HL-60/S4 (cell line): ENCODE results near the gene MYCBP2.
"Not testable (repeated sequence)": the region's sequence is repeated elsewhere in the genome, so short reads cannot be mapped to it uniquely, and the experiment has no call there.

Experiments used
- in situ Hi-C: fragments of 300-500 bp; cut with MboI; formaldehyde crosslinking; loops from 2 replicates; pipeline ENCODE4 v1.14.3; 2022; ENCODE audit warnings: low sequenced_read_pairs

Gene MYCBP2

GRCh38 chr13:77219401-77219800 is 107.5 kb downstream of the MYCBP2 start:
- in situ Hi-C loops = no loop called here

- in situ Hi-C loops = no loop called here
Observed at GRCh38 chr13:77218274-77218673, 108.6 kb downstream of the MYCBP2 start.

- in situ Hi-C loops = no loop called here
Observed at GRCh38 chr13:77215543-77215942, 111.4 kb downstream of the MYCBP2 start.

GRCh38 chr13:77213644-77214043 is 113.2 kb downstream of the MYCBP2 start:
- in situ Hi-C loops = no loop called here

GRCh38 chr13:77207943-77208342 is 119.0 kb downstream of the MYCBP2 start:
- in situ Hi-C loops = no loop called here

- in situ Hi-C loops = not testable (repeated sequence)
Observed at GRCh38 chr13:77198995-77199394, 127.9 kb downstream of the MYCBP2 start.

- in situ Hi-C loops = no loop called here
Observed at GRCh38 chr13:77196052-77196618, 130.8 kb downstream of the MYCBP2 start.

- in situ Hi-C loops = no loop called here
Observed at GRCh38 chr13:77190349-77190958, 136.4 kb downstream of the MYCBP2 start.

- in situ Hi-C loops = no loop called here
Observed at GRCh38 chr13:77185721-77186120, 141.2 kb downstream of the MYCBP2 start.

GRCh38 chr13:77184455-77184854 is 142.4 kb downstream of the MYCBP2 start:
- in situ Hi-C loops = no loop called here

- in situ Hi-C loops = no loop called here
Observed at GRCh38 chr13:77180011-77180410, 146.9 kb downstream of the MYCBP2 start.

- in situ Hi-C loops = no loop called here
Observed at GRCh38 chr13:77177646-77178045, 149.2 kb downstream of the MYCBP2 start.

GRCh38 chr13:77176350-77176749 is 150.5 kb downstream of the MYCBP2 start:
- in situ Hi-C loops = no loop called here

GRCh38 chr13:77172650-77173049 is 154.2 kb downstream of the MYCBP2 start:
- in situ Hi-C loops = no loop called here

- in situ Hi-C loops = no loop called here
Observed at GRCh38 chr13:77171451-77171850, 155.4 kb downstream of the MYCBP2 start.

- in situ Hi-C loops = no loop called here
Observed at GRCh38 chr13:77168237-77168636, 158.7 kb downstream of the MYCBP2 start.

- in situ Hi-C loops = no loop called here
Observed at GRCh38 chr13:77150651-77151050, 176.2 kb downstream of the MYCBP2 start.

GRCh38 chr13:77143431-77143830 is 183.5 kb downstream of the MYCBP2 start:
- in situ Hi-C loops = no loop called here

- in situ Hi-C loops = no loop called here
Observed at GRCh38 chr13:77139306-77139705, 187.6 kb downstream of the MYCBP2 start.

GRCh38 chr13:77138813-77139212 is 188.1 kb downstream of the MYCBP2 start:
- in situ Hi-C loops = no loop called here

- in situ Hi-C loops = no loop called here
Observed at GRCh38 chr13:77136902-77137420, 189.9 kb downstream of the MYCBP2 start.

- in situ Hi-C loops = no loop called here
Observed at GRCh38 chr13:77124423-77124822, 202.5 kb downstream of the MYCBP2 start.

GRCh38 chr13:77118134-77118533 is 208.8 kb downstream of the MYCBP2 start:
- in situ Hi-C loops = no loop called here
